Lower leg skin (tissue), 4 donors: ENCODE results near the gene HAT1. TPM values are rescaled to one million over a fixed set of nuclear protein-coding genes. Genes with fewer than 3 reads are reported as not detected.
"Not testable (repeated sequence)": the region's sequence is repeated elsewhere in the genome, so short reads cannot be mapped to it uniquely, and the experiment has no call there.

Experiments used
- DNase-seq, 2 donors: peaks; one replicate each; pipeline ENCODE4 v3.0.0-alpha.2; 2019; ENCODE audit warnings: low spot score in 2 of 2
- H3K4me3 ChIP-seq: fragments of 200-600 bp; sonication (generic); 2 replicates; pipeline ENCODE4 v1.5.1; 2017; ENCODE audit warnings: mild to moderate bottlenecking, low read depth; ENCODE audit not compliant: poor library complexity, severe bottlenecking
- POLR2A ChIP-seq, 2 donors: fragments of 450-650 bp; IDR thresholded peaks; one replicate each; pipeline ENCODE4 v1.6.1; 2016 to 2017; ENCODE audit warnings: antibody characterized with exemption in 2 of 2, mild to moderate bottlenecking in 1 of 2, moderate library complexity in 1 of 2
- WGBS, 2 donors: methylation state at CpG; one replicate each; pipeline ENCODE4 v1.1.5; 2018; 5-methylcytosine and 5-hydroxymethylcytosine counted together
- intact Hi-C: fragments of 100-400 bp; cut with DNase I; formaldehyde crosslinking; loops from one replicate; pipeline ENCODE4 v1.15.0; 2023; ENCODE audit warnings: low total_unique reads
- total RNA-seq, 4 donors: library from RNA; depleted of rRNA; stranded (reverse); fragments of >200 nt; gene quantifications; one replicate each; pipeline ENCODE4 v1.1.0, GENCODE V29; 2016
- TF ChIP-seq, protein P1 (sequence below), 3 donors: fragments of 450-650 bp; IDR thresholded peaks; one replicate each; pipeline ENCODE4 v1.5.1; 2016; ENCODE audit warnings: antibody characterized with exemption in 3 of 3, mild to moderate bottlenecking in 3 of 3, moderate library complexity in 2 of 3

HAT1 gene
- total RNA-seq, 4 donors from 2014 or later, result 15.0 to 28.0 (median 22.1) TPM

GRCh38 chr2:171968509-171968908 is 46.2 kb downstream of the HAT1 start:
- DNase-seq, result no peak
- intact Hi-C loops, result no loop called here
- TF ChIP-seq, protein P1, sequence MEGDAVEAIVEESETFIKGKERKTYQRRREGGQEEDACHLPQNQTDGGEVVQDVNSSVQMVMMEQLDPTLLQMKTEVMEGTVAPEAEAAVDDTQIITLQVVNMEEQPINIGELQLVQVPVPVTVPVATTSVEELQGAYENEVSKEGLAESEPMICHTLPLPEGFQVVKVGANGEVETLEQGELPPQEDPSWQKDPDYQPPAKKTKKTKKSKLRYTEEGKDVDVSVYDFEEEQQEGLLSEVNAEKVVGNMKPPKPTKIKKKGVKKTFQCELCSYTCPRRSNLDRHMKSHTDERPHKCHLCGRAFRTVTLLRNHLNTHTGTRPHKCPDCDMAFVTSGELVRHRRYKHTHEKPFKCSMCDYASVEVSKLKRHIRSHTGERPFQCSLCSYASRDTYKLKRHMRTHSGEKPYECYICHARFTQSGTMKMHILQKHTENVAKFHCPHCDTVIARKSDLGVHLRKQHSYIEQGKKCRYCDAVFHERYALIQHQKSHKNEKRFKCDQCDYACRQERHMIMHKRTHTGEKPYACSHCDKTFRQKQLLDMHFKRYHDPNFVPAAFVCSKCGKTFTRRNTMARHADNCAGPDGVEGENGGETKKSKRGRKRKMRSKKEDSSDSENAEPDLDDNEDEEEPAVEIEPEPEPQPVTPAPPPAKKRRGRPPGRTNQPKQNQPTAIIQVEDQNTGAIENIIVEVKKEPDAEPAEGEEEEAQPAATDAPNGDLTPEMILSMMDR (IDR thresholded peaks at IDR 0.05), result no peak
- no peak overlapping the region for H3K4me3 ChIP-seq

GRCh38 chr2:171972329-171972982 is 50.2 kb downstream of the HAT1 start:
- H3K4me3 ChIP-seq, result no peak overlapping the region
- WGBS, 2 donors, result 96 to 100% methylated on average over 2 of the region's 2 CpGs
- TF ChIP-seq, protein P1 (IDR thresholded peaks at IDR 0.05), result no peak
- no peak for TF ChIP-seq POLR2A (IDR thresholded peaks at IDR 0.05)
- no peak for DNase-seq
- intact Hi-C loops, result no loop called here

GRCh38 chr2:171979103-171979502 is 56.8 kb downstream of the HAT1 start:
- WGBS, 2 donors, result 98% methylated on average over 4 of the region's 4 CpGs
- DNase-seq, result no peak
- H3K4me3 ChIP-seq, result no peak overlapping the region
- no peak for TF ChIP-seq POLR2A (IDR thresholded peaks at IDR 0.05)
- TF ChIP-seq, protein P1 (IDR thresholded peaks at IDR 0.05), result no peak
- intact Hi-C loops, result no loop called here

DNA sequence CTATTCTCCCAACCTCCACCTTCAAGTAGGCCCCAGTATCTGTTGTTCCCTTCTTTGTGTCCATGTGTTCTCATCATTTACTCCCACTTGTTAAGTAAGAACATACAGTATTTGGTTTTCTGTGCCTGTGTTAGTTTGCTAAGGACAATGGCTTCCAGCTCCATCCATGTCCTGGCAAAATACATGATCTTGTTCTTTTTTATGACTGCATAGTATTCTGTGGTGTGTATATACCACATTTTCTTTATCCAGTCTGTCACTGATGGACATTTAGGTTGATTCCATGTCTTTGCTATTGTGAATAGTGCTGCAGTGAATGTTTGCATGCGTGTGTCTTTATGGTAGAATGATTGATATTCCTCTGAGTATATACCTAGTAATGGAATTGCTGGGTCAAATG is 61.7 kb downstream of the HAT1 start:
- WGBS, 2 donors, result 100% methylated on average over 1 of the region's 1 CpG
- intact Hi-C loops, H3K4me3 ChIP-seq, DNase-seq: not testable (repeated sequence)

GRCh38 chr2:171985076-171985475 is 62.8 kb downstream of the HAT1 start:
- H3K4me3 ChIP-seq, result no peak overlapping the region
- no peak for DNase-seq
- TF ChIP-seq POLR2A (IDR thresholded peaks at IDR 0.05), result no peak
- TF ChIP-seq, protein P1 (IDR thresholded peaks at IDR 0.05), result no peak
- 71 to 86% methylated on average over 2 of the region's 2 CpGs for WGBS, 2 donors
- intact Hi-C loops, result no loop called here

GRCh38 chr2:171986778-171987177 is 64.5 kb downstream of the HAT1 start:
- WGBS, 2 donors, result 72 to 89% methylated on average over 4 of the region's 4 CpGs
- no peak for DNase-seq
- TF ChIP-seq POLR2A (IDR thresholded peaks at IDR 0.05), result no peak
- TF ChIP-seq, protein P1 (IDR thresholded peaks at IDR 0.05), result no peak
- intact Hi-C loops, result no loop called here
- H3K4me3 ChIP-seq, result no peak overlapping the region
